Pulmonary artery endothelial cell (primary cell): ENCODE measurements around the gene OSBP2. TPM values are rescaled to one million over a fixed set of nuclear protein-coding genes. Genes with fewer than 3 reads are reported as not detected.
A peak's percentile ranks its signal among the peaks of the same experiment; 100 is the strongest.
"Not testable (repeated sequence)": the region's sequence is repeated elsewhere in the genome, so short reads cannot be mapped to it uniquely, and the experiment has no call there.

Experiments
- DNase-seq: peaks from one replicate; pipeline ENCODE4 v3.0.0-alpha.2; 2011; ENCODE audit warnings: low read depth, low spot score
- total RNA-seq: library from RNA; depleted of rRNA; stranded (reverse); fragments of >200 nt; gene quantifications from 2 replicates; pipeline ENCODE4 v1.2.3, GENCODE V29; 2014

OSBP2 gene
- total RNA-seq, 1 donor from 2014 or later: 7.3 TPM

DNA sequence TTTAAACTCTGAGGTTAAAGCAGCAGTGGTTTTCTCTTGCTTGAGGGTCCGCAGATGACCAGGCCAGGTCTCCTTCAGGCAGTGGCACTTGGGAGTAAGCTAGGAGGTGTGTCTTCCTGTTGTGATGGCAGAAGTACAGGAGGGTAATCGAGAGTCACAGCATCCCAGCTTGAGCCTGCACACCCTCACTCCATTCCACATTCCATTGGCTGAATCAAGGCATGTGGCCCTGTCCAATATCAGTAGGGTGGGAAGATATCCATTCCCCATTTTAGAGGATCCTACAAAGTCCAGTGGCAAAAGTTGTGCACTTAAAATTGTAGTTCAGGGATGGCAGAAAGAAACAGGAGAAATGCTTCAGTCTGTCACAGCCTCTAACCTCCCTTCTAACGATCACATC, 23.3 kb downstream of the OSBP2 start:
- DNase-seq: no peak

DNA sequence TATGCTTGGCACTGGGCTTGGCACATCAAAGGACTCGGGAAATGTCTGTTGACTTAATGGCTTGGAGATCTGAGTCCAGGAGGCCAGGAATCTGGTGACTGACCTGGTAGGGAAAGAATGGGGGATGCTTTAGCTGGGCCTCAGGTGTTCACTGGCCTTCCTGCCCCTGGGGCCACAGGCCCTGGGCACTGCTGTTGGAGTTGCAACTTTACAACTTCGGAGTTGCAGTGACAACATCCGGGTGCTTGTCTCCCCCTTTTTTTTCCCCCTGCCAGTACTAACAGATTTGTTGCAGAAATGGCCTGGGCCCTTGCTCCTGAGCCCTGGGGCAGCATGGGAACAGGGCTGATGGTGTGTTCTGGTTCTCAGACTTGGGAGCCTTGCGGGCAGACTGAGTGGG, 23.8 kb downstream of the OSBP2 start:
- no peak for DNase-seq

- no peak for DNase-seq
Measured at GRCh38 chr22:30718938-30719337, 24.3 kb downstream of the OSBP2 start.

DNA sequence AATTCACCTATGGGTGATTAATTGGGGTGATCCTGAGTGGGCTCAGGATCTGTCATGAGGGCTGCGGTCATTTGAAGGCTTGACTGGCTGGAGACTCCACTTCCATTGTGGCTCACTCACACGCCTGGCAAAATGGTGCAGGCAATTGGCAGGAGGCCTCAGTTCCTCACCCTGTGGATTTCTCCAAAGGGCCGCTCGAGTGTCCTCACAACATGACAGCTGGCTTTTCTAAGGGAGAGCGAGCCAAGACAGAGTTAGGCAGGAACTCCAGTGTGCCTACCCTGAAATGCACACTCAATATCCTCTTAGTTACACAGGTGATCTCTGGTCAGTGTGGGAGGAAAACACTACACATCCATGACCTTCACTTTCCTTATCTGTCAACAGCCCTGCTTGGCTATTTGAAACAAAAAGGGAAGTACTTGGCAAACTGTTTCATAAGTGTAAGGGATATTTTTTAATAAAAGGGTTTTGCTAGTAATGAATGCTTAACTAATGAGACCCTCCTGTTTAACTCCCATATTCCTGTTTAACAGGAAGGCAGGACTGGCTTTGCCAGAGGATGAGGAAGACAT, 25.7 kb downstream of the OSBP2 start:
- DNase-seq: no peak

- no peak for DNase-seq
Measured at GRCh38 chr22:30721741-30722140, 27.1 kb downstream of the OSBP2 start.

- DNase-seq: no peak
Measured at GRCh38 chr22:30728826-30729225, 34.2 kb downstream of the OSBP2 start.

- no peak for DNase-seq
Measured at GRCh38 chr22:30731658-30732057, 37.0 kb downstream of the OSBP2 start.

DNA sequence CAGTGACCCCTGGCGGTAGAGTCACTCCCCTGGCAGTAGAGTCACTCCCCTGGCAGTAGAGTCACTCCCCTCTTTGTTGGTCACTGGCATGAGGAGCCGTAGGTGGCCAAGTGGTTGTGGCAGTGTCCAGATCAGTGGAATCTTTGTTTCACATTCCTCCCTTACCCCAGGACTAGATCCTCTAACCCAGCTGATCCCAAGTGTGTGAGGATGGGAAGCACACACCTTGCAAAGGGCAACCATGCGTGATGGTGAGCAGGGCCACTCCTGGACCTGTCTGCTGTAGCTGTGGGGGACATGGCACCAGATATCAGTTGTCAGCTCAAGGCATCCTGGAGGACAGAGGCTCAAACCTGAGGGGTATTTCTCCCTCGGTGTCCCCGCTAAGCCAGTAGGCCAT, 37.8 kb downstream of the OSBP2 start:
- DNase-seq: no peak

DNA sequence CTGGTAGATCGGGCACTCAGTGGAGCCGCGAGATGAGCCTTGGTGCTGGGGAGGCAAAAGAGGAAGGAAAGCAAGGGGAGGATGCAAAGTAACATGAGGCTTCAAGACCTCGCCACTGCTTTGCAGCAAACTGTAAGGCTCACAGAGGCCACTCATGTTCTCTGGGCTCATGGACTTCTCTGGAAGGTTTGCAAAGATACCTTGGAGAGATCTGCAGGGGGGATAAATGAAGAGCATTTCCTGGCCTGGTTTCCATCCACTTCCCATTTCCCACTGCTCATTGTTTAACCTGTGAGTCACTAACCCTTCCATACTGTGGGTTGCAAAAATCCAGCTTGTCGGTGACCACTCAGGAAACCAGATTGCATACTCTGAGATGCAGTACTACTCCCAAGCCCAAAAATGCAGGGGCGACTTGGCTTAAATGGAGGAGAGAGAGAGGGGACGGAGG, 38.5 kb downstream of the OSBP2 start:
- peak; percentile 43 for DNase-seq

GRCh38 chr22:30740007-30740406, 45.3 kb downstream of the OSBP2 start:
- not testable (repeated sequence) for DNase-seq

DNA sequence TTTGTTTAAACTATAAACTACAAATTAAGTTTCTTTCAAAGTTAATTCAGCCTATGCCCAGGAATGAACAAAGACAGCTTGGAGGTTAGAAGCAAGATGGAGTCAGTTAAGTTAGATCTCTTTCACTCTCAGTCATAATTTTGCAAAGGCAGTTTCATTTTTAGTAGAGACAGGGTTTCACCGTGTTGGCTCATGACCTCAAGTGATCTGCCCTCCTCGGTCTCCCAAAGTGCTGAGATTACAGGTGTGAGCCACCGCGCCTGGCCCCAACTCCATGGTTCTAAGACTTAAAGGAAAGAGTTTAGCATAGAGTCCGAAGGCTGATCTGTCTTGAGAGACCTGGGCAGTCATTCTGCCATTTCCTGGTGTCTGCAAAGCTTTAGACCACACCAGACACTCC, 45.8 kb downstream of the OSBP2 start:
- DNase-seq: not testable (repeated sequence)

DNA sequence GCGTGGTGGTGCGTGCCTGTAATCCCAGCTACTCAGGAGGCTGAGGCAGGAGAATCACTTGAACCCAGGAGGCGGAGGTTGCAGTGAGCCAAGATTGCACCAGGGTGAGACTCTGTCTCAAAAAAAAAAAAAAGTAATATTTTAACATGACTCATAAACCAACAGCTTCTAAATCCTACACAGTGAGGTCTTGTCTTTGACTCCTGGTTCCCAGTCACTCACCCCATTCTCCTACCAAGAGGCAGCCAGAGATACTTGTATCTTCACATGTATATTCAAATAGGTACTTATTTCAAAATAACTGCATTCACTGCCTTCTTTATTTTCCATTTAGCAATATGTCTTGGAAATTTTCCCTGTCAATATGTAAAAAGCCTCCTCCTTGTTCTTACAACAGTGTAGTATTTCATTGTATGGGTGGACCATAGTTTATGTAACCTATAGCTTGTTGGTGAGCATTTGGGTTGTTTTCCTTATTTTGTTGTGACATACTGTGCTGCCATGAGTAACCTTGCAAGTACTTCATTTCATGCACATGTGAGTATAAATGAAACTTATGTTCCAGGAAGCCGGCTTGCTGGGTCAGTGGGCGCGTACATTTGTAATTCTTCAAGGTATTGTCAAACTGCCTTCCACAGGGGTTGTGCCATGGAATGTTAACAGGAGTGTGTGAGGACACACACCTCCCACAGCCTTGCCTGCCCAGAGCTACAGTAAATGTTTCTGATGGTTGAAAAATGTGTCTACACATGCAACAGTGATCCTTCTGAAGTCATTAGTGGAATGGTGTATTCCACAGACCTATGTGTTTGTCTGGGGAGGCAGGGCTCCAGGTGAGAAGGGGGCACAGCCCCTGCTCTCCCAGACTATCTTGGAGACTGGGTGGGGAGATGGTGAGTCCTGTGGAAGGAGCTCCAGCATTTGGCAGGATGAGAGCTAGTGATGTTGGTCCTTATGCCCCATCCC, 47.9 kb downstream of the OSBP2 start:
- no peak for DNase-seq

- DNase-seq: peak; percentile 54
Measured at GRCh38 chr22:30743257-30744020, 48.8 kb downstream of the OSBP2 start.

GRCh38 chr22:30744224-30744623, 49.5 kb downstream of the OSBP2 start:
- DNase-seq: no peak

DNA sequence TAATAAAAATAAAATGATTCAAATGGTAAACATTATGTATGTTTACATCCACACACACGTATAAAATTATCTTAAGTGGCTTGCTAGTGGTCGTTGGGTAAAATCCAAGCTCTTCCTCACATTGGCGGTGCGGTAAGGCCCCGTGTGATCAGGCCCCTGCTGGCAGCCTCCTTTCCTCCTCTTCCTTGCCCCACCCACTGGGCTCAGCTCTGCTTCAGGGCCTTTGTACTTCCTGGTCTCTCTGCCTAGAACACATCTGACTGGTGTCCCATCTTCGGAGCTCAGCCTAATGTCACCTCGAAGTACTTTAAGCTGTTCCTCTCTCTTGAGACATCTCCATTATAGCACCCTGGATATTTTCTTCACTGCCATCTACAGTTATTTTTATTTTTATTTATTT, 52.8 kb downstream of the OSBP2 start:
- DNase-seq: no peak

- no peak for DNase-seq
Measured at GRCh38 chr22:30749272-30749671, 54.6 kb downstream of the OSBP2 start.

GRCh38 chr22:30749849-30750248, 55.2 kb downstream of the OSBP2 start:
- DNase-seq: no peak

- no peak for DNase-seq
Measured at GRCh38 chr22:30751529-30751928, 56.9 kb downstream of the OSBP2 start.

GRCh38 chr22:30752771-30753170, 58.1 kb downstream of the OSBP2 start:
- no peak for DNase-seq

- no peak for DNase-seq
Measured at GRCh38 chr22:30753701-30754100, 59.0 kb downstream of the OSBP2 start.

- DNase-seq: no peak
Measured at GRCh38 chr22:30754521-30754920, 59.8 kb downstream of the OSBP2 start.
